RWPE2 (cell line): ENCODE data around the gene TMEM163.

Source experiments
- ATAC-seq: fragments of 200-7000 bp; cut with Tn5 transposase; 3 replicates; pipeline ENCODE4 v1.9.1; 2021; ENCODE audit warnings: low read depth
- DNase-seq: peaks from one replicate; pipeline ENCODE4 v3.0.0-alpha.2; 2020; ENCODE audit warnings: low spot score
- H3K27ac ChIP-seq: fragments of 450-650 bp; 2 replicates; pipeline ENCODE4 v1.5.1; 2017; ENCODE audit warnings: mild to moderate bottlenecking; ENCODE audit not compliant: poor library complexity, severe bottlenecking
- H3K27me3 ChIP-seq: fragments of 250-450 bp; sonication (Bioruptor Pico); 2 replicates; pipeline ENCODE4 v1.5.1; 2021; ENCODE audit warnings: mild to moderate bottlenecking, moderate library complexity; ENCODE audit not compliant: insufficient read depth, poor library complexity, severe bottlenecking
- H3K36me3 ChIP-seq: fragments of 250-450 bp; sonication (Bioruptor Pico); 2 replicates; pipeline ENCODE4 v1.5.1; 2020; ENCODE audit warnings: low read depth, mild to moderate bottlenecking, moderate library complexity
- H3K4me1 ChIP-seq: fragments of 250-450 bp; sonication (Bioruptor Pico); 2 replicates; pipeline ENCODE4 v1.5.1; 2021; ENCODE audit warnings: mild to moderate bottlenecking, moderate library complexity; ENCODE audit not compliant: insufficient read depth, poor library complexity, severe bottlenecking
- H3K4me3 ChIP-seq: fragments of 250-450 bp; sonication (Bioruptor Pico); 2 replicates; pipeline ENCODE4 v1.5.1; 2021; ENCODE audit warnings: mild to moderate bottlenecking, moderate library complexity; ENCODE audit not compliant: severe bottlenecking
- H3K9me3 ChIP-seq: fragments of 250-450 bp; sonication (Bioruptor Pico); 2 replicates; pipeline ENCODE4 v1.5.1; 2021; ENCODE audit warnings: mild to moderate bottlenecking, moderate library complexity; ENCODE audit not compliant: severe bottlenecking
- TF ChIP-seq, protein P1 (sequence below): fragments of 450-650 bp; IDR thresholded peaks from one replicate; pipeline ENCODE4 v1.5.1; 2017; ENCODE audit warnings: mild to moderate bottlenecking, moderate library complexity; ENCODE audit not compliant: poor library complexity, severe bottlenecking

TMEM163 gene

DNA sequence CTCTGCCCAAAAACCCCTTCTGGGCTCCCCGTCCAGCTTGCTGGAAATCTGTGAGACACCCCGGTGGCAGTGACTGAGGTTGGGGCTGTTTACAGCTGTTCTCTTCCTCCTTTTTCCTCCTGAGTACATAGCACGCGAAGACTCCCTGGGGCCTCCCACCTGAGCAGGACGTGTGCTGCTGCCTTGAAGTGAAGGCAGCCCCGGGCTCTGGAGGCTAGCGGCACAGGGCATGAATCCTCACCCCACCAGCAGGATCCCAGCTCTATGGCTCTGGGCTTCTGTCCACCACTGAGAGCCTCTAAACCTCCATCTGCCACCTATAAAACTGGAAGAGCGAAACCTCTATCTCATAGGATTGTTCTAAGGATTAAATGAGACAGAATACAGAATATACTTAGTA, 182.5 kb downstream of the TMEM163 start:
- no peaks in the 10 kb centered on the region for H3K27me3 ChIP-seq
- H3K27ac ChIP-seq, result no peak overlapping the region
- no peak overlapping the region for H3K4me3 ChIP-seq
- H3K9me3 ChIP-seq, result no peaks in the 10 kb centered on the region
- DNase-seq (no peak), ATAC-seq (no peak)
- H3K36me3 ChIP-seq, result no peaks in the 10 kb centered on the region
- TF ChIP-seq, protein P1, sequence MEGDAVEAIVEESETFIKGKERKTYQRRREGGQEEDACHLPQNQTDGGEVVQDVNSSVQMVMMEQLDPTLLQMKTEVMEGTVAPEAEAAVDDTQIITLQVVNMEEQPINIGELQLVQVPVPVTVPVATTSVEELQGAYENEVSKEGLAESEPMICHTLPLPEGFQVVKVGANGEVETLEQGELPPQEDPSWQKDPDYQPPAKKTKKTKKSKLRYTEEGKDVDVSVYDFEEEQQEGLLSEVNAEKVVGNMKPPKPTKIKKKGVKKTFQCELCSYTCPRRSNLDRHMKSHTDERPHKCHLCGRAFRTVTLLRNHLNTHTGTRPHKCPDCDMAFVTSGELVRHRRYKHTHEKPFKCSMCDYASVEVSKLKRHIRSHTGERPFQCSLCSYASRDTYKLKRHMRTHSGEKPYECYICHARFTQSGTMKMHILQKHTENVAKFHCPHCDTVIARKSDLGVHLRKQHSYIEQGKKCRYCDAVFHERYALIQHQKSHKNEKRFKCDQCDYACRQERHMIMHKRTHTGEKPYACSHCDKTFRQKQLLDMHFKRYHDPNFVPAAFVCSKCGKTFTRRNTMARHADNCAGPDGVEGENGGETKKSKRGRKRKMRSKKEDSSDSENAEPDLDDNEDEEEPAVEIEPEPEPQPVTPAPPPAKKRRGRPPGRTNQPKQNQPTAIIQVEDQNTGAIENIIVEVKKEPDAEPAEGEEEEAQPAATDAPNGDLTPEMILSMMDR, result no peak
- no peaks in the 10 kb centered on the region for H3K4me1 ChIP-seq

DNA sequence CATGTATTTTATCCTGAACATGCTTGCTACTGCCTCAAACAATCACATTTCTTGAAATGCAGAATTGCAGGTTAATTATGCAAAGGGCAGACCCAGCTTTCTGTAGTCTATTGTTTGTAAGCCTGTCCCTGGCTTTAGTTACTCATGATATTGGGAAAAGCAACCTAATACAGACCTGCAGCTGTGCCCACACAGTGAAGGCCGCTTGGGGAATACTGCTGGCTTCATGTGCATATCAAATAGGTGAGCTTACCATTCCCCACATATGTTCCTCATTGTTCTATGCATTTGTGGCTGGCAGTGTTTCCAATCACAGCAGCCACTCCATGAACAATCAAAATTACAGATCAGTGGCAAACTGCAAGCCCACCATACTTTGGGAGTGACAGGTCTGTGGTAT, 186.3 kb downstream of the TMEM163 start:
- no peak overlapping the region for H3K4me3 ChIP-seq
- H3K36me3 ChIP-seq, result no peaks in the 10 kb centered on the region
- H3K27me3 ChIP-seq, result no peaks in the 10 kb centered on the region
- TF ChIP-seq, protein P1, result no peak
- ATAC-seq (no peak), DNase-seq (no peak)
- no peak overlapping the region for H3K27ac ChIP-seq
- no peaks in the 10 kb centered on the region for H3K9me3 ChIP-seq
- H3K4me1 ChIP-seq, result no peaks in the 10 kb centered on the region

DNA sequence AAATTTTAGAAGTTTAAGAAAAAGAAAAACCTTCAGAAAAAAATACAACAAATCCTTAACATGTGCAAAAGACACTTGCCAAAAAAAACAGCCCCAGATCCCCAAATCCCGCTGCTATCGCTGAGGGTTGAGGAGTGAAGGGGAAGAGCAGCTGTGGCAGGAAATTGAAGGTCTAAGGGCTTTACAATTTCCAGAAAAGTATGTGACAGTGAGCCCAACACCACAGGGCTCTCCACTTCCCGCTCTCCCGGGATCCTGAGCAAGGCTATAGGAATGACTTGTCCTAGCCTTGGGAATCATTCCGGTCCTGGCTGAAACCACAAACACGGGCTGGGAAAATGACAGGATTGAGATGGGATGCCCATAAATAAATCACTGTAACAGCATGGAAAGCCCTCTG, 191.4 kb downstream of the TMEM163 start:
- TF ChIP-seq, protein P1, result no peak
- no peak for DNase-seq

DNA sequence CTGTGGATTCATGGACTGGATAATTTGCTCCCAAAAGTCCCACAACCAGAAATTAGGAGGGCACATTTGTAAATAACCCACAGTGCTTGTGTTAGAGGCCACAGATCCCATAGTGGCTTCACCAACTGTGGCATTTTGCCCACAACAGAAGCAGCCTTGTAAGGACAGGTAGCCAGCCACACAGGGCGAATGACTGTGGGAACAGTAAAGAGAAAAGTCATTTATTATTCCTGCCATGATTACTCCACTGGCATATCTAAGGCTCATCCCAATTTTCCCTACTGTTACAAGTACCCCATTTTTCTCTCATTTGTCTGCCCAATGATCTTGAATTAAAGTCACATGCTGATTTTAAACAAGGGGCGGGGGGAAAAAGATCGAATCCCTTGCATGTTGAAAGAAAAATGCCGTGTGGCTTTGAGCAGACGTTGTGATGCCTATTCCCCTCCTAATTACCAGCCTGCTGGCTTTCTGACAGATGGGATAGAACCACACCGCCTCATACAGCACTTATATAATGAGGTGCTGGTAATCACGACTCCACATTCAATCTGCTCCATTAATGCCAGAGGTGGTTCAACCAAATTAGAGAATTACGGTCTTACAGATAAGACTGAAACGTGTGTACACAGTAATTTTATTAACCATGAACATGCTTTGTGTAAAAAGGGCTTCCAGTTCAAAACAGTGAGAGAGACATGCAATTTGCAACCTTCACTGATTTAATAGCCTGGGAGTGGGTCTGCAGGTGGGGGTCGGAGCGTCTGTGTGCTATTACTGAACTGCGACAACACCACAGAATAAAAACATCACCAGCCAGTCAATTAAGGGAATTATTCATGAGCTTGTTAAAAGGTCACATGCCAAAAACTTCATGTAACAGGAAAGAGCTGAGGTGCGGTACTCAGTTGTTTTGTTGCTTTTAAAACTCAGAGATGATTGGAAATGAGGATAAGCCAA, 196.0 kb downstream of the TMEM163 start:
- peaks cover 7% of the 10 kb centered on the region for H3K27me3 ChIP-seq
- no peaks in the 10 kb centered on the region for H3K4me1 ChIP-seq
- no peak for ATAC-seq
- TF ChIP-seq, protein P1, result no peak
- no peak overlapping the region for H3K4me3 ChIP-seq
- DNase-seq, result no peak
- H3K9me3 ChIP-seq, result no peaks in the 10 kb centered on the region
- H3K36me3 ChIP-seq, result no peaks in the 10 kb centered on the region
- H3K27ac ChIP-seq, result no peak overlapping the region

More for the DNA sequence above, 191.4 kb downstream of the TMEM163 start:
- no peaks in the 10 kb centered on the region for H3K4me1 ChIP-seq
- no peaks in the 10 kb centered on the region for H3K36me3 ChIP-seq
- H3K27me3 ChIP-seq, result peaks cover 6% of the 10 kb centered on the region
- no peak overlapping the region for H3K27ac ChIP-seq
- ATAC-seq, result no peak
- no peak overlapping the region for H3K4me3 ChIP-seq
- no peaks in the 10 kb centered on the region for H3K9me3 ChIP-seq

DNA sequence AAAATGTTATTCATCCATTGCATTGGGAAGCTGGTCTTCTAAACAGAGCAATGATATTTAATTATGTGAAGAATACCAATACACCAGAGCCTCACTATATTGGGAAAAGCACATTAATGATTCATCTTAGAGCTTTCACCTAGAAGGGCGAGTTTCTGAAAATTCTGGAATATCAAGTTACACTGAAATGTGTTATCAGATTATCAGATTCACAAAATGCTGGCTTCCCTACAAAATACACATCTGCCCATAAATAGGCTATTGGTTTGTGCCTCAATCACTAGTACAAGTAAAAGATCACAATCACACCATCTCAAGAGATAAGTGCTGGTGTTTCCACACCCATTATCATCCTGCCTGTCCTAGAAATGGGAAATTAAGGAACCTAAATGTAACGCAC, 200.7 kb downstream of the TMEM163 start:
- Histone ChIP-seq H3K4me1 (no peaks in the 10 kb centered on the region), H3K27ac (no peak overlapping the region), H3K27me3 (peaks cover 7% of the 10 kb centered on the region), H3K9me3 (no peaks in the 10 kb centered on the region), H3K4me3 (no peak overlapping the region), H3K36me3 (no peaks in the 10 kb centered on the region)
- ATAC-seq (no peak), DNase-seq (no peak)
- TF ChIP-seq, protein P1, result no peak
